Left ventricle myocardium superior (tissue), 1 donor: ENCODE data around the gene SPDYE2B. TPM values are rescaled to one million over a fixed set of nuclear protein-coding genes. Genes with fewer than 3 reads are reported as not detected.
"Not testable (repeated sequence)": the region's sequence is repeated elsewhere in the genome, so short reads cannot be mapped to it uniquely, and the experiment has no call there.

Experiments
- ATAC-seq: fragments of 200-7000 bp; cut with Tn5 transposase; one replicate; pipeline ENCODE4 v1.9.1; 2020; ENCODE audit warnings: mild to moderate bottlenecking, moderate library complexity
- DNase-seq: peaks from one replicate; pipeline ENCODE4 v3.0.0-alpha.2; 2020
- intact Hi-C: fragments of 100-400 bp; cut with micrococcal nuclease; formaldehyde crosslinking; loops from one replicate; pipeline ENCODE4 v1.11.0; 2022
- long read RNA-seq: library from polyadenylated mRNA; unstranded; transcript quantifications from one replicate; pipeline ENCODE4 v2.0.0, GENCODE V29; 2021
- total RNA-seq: library from RNA; stranded (reverse); fragmentation: NEBNext Ultra II Directional; extraction: Animal tissue kit (Norgen Biotek cat#: 25700); gene quantifications from one replicate; pipeline ENCODE4 v1.2.1, GENCODE V29; 2021
- donor health status: DM: no; HTN: yes; CAD: no; lungs with severe emphysema.

The SPDYE2B gene, protein sequence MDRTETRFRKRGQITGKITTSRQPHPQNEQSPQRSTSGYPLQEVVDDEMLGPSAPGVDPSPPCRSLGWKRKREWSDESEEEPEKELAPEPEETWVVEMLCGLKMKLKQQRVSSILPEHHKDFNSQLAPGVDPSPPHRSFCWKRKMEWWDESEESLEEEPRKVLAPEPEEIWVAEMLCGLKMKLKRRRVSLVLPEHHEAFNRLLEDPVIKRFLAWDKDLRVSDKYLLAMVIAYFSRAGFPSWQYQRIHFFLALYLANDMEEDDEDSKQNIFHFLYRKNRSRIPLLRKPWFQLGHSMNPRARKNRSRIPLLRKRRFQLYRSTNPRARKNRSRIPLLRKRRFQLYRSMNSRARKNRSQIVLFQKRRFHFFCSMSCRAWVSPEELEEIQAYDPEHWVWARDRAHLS
- not detected for total RNA-seq
- long read RNA-seq, partial matches to known transcripts: 0 of 8 reads
- long read RNA-seq, other reads (novel, unspliced or antisense): 8 of 8 reads

DNA sequence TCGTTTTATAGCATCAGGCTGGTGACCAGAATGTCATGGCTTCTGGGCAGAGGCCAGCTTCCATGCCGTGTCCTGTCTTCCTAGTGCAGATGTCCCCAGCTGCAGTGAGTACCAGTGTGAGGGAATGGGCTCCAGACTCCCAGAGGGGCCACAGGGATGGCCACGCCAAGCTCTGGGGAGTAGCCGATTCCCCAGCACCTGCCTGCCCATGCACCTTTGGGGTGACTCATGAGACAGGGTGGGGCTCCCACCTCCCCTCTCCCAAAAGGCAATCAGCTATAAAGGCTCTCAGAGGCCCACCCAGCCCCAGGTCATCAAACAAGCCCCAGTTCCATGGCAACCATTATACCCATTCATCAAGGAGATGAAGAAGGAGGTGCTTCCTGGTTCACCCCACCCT, at the start of gene SPDYE2B:
Gene SPDYE2B (plus strand): TSS at position 396 of the 400 bp plus-strand sequence. CDS start 2,030 bp downstream, outside the sequence.
- intact Hi-C loops, DNase-seq: not testable (repeated sequence)
- peak; percentile 33 for ATAC-seq

DNA sequence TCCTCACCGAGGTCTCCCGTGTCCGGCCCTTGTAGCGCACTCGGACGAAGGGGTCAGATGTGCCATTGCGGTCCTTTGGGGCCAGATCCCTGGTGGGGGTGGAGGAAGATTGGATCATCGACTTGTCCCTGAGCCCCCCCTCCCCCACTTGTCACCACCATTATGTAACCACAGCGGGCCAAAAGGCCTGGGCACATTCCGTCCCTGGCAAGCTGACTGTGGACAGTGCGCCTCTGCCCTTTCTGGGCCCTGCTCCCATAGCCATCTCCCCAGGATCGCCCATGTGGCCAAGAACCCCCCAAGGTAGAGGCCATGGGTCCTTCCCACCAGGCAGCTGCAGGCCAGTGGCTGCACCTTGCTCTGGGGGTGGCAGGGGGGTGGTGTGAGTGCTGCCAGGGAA, 47.8 kb upstream of the SPDYE2B start:
- ATAC-seq, intact Hi-C loops, DNase-seq: not testable (repeated sequence)

DNA sequence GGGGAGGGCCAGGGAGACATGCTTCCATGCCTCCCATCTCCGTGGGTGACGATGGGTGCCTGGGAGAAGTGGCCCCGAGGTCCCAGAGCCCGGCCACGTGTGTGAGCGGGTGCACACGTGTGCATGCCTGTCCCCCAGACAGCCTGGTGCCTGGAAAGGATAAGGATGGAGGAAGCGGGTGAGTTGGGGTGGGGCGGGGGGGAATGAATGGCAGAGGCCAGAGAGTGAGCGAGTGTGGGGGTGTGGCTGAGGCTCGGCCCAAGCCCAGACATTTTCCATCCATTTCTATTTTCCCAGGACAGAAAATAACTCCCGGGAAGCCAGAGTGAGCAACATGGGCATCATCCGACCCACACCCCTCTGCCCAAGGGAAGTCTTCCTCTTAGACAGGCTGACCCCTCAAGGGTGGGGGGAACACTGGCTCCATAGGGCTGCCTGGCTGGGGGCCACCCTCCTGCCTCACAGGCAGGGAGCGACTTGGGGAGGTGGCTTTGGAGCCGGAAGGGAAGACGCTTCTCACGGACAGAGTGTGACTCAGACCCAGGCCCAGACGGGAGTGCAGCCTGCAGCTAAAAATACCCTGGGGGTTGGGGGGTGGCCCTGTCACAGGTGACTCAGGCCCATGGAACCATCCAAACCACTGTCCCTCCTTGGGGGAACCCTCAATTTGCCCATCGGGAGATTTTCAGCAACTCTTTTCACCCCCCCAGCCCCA, 45.5 kb upstream of the SPDYE2B start:
- DNase-seq, intact Hi-C loops: not testable (repeated sequence)
- ATAC-seq: peak; percentile 26

DNA sequence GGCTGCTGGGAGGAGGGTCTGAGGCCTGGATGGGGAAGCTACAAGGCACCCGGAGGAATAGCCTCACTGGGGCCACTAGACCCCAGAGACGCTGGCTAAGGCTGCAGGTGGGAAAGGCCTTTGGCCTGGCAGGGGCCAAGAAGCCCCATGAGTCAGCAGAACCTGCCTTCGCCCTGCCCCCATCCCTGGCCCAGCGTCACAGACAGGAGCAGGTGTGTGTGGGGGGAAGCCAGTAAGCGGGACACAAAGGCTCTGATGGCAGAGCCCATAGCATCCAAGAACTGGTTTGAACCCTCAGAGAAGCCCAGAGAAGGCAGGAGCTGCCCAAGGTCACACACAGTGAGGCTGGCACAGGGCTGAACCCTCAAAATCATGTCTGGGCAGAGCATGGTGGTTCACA, 43.3 kb upstream of the SPDYE2B start:
- intact Hi-C loops, ATAC-seq: not testable (repeated sequence)

DNA sequence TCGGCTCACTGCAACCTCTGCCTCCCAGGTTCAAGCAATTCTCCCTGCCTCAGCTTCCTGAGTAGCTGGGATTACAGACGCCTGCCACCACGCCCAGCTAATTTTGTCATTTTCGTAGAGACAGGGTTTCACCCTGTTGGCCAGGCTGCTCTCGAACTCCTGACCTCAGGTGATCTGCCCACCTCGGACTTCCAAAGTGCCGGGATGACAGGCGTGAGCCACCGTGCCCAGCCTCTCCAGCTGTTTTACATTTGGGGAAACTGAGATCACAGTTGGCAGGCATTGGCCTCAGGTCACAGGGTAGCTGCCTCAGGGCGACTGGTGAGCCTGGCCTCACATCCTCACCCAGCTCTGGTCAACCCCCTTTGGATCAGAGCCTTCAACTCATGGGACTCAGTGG, 40.4 kb upstream of the SPDYE2B start:
- intact Hi-C loops, ATAC-seq: not testable (repeated sequence)
- DNase-seq: peak; percentile 8

More for the DNA sequence above, 43.3 kb upstream of the SPDYE2B start:
- DNase-seq: not testable (repeated sequence)

DNA sequence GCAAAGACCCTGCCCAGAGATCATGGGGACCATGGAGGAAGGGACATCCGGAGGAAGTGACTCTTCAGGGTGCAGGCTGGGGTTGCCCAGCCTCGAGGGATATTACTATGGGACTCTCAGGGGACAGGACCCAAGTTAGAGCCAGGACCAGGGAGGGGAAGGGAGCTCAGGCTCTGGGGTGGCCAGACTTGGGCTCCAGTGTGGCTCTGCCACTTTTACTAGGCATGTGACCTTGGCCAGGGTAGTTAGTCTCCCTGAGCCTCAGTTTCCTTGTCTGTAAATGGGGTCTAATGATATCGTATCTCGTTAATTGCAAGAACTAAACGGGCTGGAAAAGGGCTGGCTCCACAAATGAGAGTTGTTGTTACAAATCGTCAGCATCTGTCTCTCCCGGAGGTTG, 39.7 kb upstream of the SPDYE2B start:
- peak; percentile 26 for DNase-seq
- ATAC-seq, intact Hi-C loops: not testable (repeated sequence)

DNA sequence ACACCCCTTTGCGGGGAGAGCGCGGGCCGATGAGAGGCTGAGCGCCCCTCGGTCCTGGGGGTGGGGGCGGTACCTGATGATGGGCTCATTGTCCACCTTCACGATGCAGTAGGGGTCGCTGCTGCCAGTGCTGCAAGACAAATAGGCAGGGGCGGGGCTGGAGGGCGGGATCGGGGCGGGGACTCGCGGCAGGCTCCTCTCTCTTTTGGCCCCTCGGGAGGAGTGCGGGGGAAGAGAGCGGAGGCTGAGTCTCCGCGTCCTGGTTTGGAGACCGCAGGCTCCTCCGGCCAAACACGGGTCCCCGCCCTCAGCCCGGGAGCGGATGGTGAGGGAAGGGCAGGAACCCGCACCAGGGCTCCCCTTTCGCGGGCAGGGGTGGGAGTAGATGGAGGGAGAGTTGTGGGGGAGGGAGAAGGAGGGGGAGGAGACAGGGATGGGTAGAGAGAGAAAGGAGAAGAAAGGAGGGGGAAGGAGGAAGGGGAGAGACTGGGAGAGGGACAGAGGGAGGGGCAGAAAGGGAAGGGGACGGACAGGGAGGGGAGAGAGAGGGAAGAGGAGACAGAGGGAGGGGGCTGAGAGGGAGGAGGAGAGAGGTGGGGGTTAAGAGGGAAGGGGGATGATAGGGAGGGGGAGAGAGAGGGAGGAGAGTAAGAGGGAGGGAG, 39.0 kb upstream of the SPDYE2B start:
- DNase-seq, intact Hi-C loops: not testable (repeated sequence)
- ATAC-seq: peak; percentile 77

DNA sequence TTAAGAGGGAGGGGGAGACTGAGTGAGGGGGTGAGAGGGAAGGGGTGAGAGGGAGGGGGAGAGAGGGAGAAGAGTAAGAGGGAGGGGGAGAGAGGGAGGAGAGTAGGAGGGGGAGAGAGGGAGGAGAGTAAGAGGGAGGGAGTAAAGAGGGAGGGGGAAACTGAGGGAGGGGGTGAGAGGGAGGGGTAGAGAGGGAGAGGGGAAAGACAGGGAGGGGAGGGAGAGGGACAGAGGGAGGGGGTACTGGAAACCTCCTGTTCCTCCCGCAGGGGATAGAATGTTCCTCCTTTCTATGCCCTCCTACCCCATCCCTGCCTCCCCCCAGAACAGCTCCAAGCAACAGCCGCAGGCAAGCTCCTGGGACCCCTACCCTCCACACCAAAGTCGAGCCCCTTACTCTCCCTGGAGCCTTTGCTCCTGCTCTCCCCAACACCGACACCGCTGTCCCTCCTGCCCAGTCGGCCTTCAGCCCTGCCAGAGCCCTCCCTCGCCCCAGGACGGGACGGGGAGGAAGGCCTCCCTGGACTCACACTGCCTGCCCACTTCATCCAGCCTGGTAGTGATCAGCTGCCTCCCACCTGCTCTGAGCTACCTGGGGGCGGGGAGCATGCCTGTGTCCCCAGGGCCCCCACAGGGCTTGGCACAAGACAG, 38.3 kb upstream of the SPDYE2B start:
- intact Hi-C loops: not testable (repeated sequence)
- ATAC-seq (peak; percentile 1), DNase-seq (peak; percentile 57)

DNA sequence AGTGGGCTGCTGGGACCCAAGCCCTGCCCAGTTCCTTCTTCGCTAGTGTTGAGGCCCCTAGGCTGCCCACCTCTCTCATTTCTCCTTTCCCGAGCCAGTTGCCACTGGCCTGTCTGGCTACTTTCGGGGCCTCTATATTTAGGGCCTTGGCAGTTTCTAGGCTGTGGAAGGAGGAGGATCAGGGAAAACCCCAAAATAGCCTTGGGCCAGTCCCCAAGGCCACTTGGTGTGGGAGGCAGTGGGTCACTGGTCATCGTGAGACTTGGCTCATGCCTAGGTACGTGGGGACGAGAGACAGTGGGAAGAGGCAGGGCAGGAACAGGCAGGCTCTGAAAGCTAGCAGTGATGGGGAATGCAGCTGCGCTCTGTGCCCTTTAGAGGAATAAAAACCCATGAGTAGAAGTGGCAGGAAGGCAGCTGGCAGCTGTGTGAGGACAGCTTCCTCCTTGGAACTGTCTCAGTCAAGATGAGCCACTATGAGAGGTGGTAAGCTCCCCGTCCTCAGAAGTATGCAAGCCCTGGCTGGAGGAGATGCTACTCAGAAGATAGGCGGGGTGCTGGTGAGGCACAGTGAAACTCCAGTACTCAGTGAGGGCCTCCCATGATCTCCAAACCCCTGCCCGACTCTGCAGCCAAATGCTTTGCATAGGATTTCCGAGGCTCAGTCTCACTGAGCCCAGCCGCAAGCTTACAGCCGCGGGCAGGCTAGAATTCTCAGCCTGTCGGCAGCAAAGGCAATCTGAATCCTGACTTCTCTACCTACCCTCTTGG, 36.4 kb upstream of the SPDYE2B start:
- intact Hi-C loops, ATAC-seq: not testable (repeated sequence)
- peak; percentile 28 for DNase-seq

DNA sequence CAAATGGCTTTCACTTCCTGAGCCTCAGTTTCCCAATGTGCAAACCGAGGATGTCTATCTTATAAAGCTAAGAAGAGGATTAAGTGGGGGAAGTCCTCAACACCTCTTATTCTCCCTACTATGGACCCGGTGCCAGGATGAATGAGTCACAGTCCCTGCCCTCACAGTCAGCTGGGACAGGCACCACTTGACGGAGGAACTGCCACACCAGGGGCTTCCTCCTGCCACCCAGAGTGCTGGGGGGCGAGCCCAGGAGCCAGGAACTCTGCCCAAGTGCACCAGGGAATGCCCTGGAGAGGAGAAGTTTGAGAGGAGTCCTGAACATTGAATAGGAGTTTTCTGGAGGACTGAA, 35.8 kb upstream of the SPDYE2B start:
- ATAC-seq: peak; percentile 5
- intact Hi-C loops, DNase-seq: not testable (repeated sequence)

DNA sequence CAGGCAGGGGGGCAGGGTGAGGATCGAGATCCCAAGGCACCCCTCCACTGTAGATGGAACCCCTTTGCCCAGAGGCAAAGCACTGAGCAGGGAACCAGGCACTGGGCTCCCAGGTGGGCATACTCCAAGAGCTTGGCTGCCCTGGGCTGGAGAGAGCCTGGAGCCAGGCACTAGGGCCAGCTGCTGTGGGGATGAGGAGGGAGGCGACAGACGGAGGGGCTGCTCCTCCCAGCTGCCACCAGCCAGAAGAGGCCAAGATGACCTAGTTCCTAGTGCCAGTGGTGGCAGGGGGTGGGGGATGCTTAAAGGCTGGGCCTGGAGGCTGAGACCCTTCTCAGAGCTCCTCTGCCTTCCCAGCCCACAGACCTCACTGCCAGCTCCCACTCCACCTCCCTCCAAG, 35.2 kb upstream of the SPDYE2B start:
- ATAC-seq, DNase-seq, intact Hi-C loops: not testable (repeated sequence)

DNA sequence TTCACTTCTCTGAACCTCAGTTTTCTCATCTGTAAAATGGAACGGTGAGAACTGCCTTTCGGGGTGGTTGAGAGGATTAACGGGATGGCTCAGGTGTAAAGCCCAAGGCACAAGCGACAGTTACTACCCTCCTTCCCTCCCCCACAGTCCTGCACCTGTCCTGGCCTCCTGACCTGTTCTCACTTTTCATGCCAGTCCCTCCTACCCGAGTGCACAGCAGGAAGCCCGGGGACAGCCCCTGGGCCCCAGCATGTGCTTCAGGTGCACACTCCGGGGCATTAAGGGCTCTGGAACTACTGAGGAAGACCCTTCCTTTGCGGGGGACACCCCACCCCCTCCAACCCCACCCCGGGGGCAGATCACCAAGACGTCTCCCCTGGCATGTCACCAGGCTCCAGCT, 34.2 kb upstream of the SPDYE2B start:
- DNase-seq, intact Hi-C loops, ATAC-seq: not testable (repeated sequence)

DNA sequence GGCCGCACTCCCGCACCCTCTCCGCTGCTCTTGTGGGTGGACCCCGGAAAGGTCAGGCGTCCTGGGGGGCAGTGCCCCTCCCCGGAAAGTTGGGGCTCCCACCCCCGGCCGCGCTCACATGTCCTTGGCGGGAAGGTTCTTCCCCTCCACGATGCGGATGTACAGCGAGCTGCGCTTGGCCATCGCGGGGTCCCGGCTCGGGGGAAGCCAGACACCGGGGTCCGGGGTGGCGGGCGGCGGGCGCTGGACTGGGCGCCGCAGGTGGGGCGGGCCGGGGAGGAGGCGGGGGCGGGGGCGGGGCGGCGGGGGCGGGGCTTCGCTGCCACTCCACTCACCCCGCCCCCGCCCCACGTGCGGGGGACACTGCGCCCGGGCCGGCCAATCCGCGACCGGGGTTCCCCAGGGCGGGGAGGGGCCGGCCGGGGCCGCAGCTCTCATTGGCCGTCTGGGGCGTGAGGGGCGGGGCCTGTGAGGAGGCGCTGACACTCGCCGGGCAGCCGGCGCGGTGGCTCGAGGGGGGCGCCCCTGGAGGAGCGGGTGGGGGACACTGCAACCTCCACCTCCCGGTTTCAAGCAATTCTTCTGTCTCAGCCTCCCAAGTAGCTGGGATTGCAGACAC, 33.5 kb upstream of the SPDYE2B start, which contains the start of gene RASA4:
Gene RASA4 (minus strand): TSS at position 250 of the 619 bp plus-strand sequence. CDS start 67 bp downstream, at position 183.
- peak; percentile 92 for ATAC-seq
- intact Hi-C loops: not testable (repeated sequence)
- DNase-seq: peak; percentile 77

DNA sequence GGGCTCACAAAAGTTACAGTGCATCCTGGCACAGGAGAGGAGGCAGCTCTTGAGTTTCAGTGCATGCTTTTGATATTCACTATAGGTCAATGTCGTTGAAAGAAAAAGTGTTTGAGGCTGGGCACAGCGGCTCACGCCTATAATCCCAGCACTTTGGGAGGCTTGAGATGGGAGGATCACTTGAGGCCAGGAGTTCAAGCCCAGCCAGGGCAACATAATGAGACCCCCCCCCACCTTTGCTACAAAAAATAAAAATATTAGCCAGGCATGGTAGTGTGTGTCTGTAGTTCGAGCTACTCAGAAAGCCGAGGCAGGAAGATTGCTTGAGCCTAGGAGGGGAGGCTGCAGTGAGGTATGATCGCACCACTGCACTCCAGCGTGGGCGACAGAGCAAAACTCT, 32.0 kb upstream of the SPDYE2B start:
- DNase-seq, ATAC-seq, intact Hi-C loops: not testable (repeated sequence)

DNA sequence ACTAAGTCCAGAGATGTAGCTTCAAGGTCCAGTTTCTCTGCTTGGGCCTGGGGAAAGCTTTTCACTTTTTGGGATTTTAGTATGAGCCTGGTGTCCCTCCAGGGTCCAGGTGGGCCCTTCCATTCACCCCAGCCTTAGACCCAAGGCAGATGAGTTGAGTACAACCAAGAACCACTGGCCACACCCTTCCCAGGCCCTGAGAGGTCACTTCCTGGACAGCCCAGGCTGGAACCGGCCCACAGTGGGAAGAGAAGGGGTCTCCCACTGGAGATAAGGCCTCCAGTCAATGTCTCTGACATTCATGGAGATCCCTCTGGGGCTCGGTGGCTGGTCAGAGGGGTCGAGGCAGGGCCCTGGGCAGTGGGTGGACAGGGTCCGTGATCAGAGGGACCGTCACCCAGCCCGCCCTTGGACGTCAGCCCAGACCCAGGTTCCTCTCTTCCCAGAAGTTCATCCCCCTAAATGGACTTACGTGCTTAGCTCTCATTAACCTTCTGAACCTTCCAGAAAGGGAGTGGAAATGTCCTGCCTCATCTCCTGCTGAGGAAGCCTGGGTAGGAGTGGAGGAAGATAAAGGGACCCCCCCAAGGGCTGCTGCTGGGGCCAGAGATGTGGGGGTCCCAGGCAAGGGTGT, 22.7 kb upstream of the SPDYE2B start:
- peak; percentile 35 for ATAC-seq
- intact Hi-C loops: not testable (repeated sequence)

DNA sequence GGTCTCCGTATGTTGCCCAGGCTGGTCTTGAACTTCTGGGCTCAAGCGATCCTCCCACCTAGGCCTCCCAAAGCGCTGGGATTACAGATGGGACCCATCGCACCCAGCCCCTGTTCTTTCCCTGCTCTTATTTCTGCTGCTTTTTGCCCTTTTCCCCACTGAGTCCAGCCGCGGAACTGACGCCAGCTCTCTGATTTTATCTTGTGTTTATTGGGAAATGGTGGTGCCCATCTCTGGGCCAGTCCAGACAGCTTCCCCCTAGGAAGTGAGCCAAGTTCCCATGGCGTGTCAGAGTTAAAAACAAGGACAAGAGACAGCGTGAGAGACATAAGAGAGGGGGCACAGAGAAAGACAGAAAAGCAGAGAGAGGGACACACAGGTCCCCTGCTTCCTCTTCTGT, 19.5 kb upstream of the SPDYE2B start:
- ATAC-seq, intact Hi-C loops: not testable (repeated sequence)
- DNase-seq: peak; percentile 5

More for the DNA sequence above, 22.7 kb upstream of the SPDYE2B start:
- DNase-seq: not testable (repeated sequence)

DNA sequence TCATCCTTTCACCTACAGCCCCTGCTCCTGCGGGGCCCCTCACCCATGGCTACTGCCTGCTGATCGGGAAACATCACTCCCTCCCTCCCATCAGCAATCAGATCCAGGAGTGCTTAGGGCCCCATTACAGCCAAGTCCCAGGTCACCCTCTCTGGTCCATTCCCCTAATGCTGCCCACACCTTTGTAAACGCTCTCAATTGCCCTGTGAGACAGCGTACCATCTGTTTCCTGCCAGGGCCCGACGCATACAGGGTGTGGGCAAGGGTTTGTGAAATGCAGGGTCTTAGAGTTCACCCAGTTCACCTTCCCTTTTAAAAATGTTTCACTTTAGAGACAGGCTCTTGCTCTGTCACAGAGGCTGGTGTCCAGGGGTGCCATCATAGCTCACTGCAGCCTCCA, 15.8 kb upstream of the SPDYE2B start:
- intact Hi-C loops, ATAC-seq, DNase-seq: not testable (repeated sequence)
